NCI-H69 (cell line): ENCODE data around the gene GIMAP2.
"Not testable (repeated sequence)": the region's sequence is repeated elsewhere in the genome, so short reads cannot be mapped to it uniquely, and the experiment has no call there.

Experiments used
- DNase-seq: peaks from one replicate; lab custom pipeline; 2025; lab: John Stamatoyannopoulos, UW

The GIMAP2 gene

DNA sequence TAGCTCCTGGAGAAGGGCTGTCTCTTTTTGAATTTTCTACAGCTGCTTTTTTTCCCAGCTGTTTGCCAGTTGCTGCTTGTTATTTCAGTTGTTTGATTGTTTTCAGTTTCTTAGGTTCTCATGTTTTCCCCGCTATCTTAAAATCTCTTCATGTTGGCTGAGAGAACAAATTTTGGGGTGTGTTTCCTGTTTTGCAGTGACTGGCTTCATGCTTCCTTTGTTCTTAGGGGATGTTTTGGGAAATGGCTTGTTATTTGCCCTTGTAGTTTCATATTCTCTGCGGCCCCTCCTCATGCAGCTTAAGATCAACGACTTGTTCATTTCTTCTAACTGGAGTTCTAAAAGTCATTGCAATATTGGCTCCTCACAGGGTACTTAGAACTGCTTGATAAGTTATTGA, 8.7 kb upstream of the GIMAP2 start:
- DNase-seq: not testable (repeated sequence)

DNA sequence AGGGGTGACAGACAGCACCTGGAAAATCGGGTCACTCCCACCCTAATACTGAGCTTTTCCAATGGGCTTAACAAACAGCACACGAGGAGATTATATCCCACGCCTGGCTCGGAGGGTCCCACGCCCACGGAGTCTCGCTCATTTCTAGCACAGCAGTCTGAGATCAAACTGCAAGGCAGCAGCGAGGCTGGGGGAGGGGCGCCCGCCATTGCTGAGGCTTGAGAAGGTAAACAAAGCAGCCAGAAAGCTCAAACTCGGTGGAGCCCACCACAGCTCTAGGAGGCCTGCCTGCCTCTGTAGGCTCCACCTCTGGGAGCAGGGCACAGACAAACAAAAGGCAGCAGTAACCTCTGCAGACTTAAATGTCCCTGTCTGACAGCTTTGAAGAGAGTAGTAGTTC, 6.9 kb upstream of the GIMAP2 start:
- DNase-seq: not testable (repeated sequence)

DNA sequence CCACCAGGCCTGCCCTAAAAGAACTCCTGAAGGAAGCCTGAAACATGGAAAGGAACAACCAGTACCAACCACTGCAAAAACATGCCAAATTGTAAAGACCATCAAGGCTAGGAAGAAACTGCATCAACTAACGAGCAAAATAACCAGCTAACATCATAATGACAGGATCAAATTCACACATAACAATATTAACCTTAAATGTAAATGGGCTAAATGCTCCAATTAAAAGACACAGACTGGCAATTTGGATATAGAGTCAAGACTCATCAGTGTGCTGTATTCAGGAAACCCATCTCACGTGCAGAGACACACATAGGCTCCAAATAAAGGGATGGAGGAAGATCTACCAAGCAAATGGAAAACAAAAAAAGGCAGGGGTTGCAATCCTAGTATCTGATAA, 5.1 kb upstream of the GIMAP2 start:
- not testable (repeated sequence) for DNase-seq

DNA sequence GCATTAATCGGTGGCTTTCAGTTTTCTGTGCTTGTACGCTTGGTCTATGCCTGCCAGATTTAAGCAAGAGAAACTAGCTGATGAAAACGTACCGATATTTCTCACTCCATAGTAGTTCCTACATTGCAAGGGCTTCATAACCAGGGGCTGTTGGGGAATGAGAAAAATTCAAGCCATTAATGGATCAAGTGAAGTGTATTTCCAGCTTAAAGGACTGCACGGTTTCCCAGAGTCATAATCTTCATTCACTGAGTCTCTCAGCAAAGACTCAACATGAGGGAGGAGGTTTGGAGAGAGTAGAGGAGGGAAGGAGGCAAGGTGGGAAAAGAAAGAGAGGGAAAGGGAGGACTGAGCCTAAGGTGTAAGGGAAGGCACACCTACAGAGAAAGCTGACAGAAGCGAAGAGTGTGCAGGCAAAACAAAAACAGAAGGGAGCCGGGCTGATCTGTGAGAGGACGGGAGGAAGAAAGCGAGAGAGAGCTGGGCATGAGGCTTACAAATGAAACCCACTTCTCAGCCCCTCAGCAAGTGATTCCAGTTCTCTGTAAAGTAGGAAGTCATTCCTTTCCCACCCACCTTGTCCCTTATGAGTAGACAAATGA, 625 bp downstream of the GIMAP2 start:
- no peak for DNase-seq

DNA sequence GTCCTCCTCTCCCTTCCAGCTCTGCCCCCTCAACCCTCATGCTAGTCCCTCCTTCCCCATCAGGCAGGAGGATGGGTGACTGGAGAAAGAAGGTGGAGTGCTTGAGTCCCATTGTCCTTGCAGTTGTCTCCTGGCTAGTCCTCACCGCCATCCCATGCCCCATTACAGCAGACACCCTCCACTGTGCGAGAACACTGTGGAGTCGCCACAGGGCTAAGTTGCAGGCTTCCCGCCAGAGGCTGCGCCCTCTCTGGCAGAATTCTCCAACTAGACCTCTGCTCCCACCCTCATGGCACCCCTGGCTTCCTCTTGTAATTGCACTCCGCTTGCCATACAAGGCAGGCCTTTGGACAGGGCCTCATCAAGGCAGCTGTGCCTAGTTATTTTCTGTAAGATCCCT, 3.1 kb downstream of the GIMAP2 start:
- DNase-seq: no peak

DNA sequence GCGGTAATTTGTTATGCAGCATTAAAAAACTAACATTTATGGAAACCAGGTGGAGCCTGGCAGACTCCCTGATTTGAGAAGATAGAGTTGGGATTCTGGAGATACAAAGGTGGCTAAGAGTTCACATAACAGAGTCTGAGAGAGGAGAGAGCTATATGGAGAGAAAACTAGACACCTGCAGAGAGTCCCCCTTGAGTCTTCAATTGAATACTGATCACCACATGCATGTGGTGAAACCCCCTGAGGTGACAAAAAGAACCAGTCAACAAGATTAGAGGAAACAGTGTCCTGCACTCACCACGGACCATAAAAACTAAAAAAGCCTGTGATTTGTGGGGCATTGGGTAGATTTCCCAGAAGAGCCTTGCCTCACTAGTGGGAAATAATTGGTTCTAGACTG, 10.1 kb downstream of the GIMAP2 start:
- no peak for DNase-seq

DNA sequence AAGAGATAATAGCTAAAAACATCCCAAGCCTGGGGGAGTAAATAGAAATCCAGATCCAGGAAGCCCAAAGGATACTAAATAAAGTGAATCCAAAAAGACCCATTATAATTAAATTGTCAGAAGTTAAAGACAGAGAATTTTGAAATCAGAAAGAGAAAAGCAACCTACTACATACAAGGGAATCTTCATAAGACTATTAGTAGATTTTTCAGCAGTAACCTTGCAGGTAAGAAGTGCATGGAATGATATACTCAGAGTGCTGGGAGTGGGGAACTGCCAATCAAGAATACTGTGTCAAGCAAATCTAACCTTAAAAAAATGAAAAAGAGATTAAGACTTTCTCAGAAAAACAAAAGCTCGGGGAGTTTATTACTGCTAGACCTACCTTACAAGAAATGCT, 17.7 kb downstream of the GIMAP2 start:
- no peak for DNase-seq

DNA sequence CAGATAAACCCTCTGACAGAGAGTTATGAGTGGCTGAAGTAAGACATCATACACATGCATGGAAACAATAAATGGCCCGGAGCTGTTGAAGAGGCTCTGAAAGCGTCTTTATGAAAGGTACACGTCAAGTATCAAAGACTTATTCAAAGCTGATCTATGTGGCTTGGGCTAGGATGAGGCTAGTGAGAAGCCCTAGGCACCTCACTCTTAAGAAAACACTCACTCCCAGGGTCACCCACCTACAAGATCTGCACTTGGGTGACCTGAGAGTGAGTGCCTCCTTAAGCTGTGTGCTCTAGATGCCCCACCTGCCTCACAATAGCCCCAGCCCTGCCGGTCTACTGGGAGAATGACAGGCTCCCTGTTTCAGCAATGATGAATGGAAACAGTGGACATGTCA, 29.8 kb downstream of the GIMAP2 start:
- DNase-seq: no peak

DNA sequence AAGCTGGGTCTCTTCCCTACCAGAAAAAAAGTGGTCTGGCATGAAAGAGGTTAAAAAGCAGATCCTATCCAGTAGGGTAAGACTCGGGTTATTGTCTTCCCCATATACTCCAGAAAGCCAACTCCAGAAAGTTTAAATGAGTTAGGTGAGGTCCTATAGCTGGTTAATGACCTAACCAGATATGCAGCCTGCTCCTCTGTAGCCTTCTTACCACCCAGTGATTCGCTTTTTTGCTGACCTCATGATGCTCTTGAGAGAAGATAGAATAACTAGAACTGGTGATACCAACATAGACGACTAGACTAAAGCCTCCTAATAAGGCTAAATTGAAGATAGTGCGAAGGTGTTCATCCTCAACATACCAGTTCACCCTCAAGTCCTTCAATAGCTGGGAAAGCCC, 30.2 kb downstream of the GIMAP2 start:
- DNase-seq: no peak

DNA sequence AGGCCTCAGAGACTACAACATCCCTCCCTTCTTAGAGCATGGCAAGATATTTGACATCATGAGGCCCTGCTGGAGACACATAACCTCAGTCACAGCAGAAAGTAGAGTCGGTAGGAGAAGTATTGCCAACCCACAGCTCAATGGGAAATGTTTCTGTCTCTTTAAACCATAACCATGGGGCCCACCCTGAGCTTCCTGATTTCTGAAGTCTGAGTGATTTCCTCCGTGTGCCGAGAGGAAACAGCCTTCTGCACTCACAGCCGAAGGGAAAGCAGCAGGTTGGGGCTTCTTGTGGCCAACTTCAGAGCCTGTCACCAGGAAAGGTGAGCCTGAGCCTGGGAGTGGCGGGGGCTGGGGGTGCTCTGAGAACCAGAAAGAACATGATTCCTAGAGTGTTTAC, 30.9 kb downstream of the GIMAP2 start, which contains the start of gene GIMAP1:
Gene GIMAP1, plus strand, starts transcription at position 246 of the 400 bp plus-strand sequence. CDS start 2,435 bp downstream, outside the sequence.
- DNase-seq: no peak

DNA sequence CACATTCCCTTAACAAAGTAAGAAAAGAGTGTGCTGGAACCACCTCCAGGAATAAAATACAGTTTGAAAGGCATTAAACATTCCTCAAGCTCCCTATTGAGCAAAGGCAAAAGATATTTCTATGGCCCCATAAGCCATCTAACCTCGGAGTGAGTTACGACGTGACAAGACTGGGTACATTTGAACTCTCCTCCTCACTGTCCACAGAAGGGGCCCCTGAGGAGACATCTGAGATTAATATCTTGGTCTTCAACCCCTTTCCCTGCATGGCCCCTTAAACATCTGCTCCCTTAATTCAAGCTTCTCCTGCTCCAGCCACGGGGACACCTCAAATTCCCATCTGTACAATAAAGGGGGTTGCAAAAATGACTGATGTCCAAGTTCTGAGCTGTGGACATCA, 31.4 kb downstream of the GIMAP2 start:
- no peak for DNase-seq

DNA sequence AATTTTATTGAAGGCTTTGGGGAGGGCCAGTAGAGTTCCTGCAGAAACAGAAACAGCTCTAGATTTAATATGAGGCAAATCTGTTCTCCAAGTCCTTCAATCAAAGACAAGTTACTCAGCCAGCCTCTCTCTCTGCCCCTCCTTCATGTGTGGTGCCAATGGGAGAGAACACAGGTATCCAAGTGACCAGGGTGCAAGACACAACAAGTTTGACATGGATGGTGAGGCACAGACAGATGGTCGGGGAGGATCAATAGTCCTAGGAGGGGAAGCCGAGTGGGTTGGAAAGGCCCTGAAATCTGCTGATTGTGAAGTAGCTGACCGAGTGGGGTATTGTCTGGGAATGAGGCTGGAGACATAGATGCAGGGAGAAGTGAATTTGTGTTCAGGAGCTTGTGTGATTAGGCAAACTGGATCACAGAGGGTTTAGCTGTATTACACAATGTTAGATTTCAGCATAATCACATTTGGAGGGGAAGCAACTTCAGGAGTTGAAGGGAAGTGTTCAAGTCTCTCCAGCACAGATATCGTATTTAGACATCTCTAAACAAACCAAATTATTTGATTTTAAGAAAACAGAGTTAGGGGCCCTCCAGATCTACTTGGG, 32.4 kb downstream of the GIMAP2 start:
- DNase-seq: no peak

DNA sequence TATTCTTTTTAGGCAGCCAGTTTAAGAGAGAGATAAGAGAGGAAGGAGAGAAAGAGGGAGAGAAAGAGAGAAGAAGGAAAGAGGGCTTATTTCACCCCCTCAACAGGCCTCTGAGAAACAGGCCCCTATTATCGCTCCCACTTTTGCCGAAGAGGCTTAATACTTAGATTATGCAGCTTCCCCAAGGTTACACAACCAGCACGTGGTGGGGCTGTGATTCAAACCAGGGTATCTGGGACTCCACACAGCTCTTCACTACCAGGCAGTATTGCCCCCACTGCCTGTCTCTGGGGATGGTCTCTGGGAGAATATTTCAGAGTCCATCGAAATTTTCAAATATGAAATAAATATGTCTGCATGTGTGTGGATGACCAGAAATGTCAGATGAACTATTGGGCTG, 33.9 kb downstream of the GIMAP2 start:
- DNase-seq: no peak

DNA sequence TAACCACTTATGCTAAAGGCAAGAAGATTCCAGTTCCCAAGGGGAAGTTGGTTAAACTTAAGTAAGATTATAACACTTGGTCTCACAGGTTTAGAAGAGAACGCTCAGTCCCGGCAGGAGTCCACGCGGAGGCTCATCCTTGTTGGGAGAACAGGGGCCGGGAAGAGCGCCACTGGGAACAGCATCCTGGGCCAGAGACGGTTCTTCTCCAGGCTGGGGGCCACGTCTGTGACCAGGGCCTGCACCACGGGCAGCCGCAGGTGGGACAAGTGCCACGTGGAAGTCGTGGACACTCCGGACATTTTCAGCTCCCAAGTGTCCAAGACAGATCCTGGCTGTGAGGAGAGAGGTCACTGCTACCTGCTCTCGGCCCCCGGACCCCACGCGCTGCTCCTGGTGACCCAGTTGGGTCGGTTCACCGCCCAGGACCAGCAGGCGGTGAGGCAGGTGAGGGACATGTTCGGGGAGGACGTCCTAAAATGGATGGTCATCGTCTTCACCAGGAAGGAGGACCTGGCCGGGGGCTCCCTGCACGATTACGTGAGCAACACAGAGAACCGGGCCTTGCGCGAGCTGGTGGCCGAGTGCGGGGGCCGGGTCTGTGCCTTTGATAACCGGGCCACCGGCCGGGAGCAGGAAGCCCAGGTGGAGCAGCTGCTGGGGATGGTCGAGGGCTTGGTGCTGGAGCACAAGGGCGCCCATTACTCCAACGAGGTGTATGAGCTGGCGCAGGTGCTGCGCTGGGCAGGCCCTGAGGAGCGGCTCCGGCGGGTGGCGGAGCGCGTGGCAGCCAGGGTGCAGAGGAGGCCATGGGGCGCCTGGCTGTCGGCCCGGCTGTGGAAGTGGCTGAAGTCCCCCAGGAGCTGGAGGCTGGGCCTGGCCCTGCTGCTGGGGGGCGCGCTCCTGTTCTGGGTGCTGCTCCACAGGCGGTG, 34.7 kb downstream of the GIMAP2 start:
- DNase-seq: no peak

DNA sequence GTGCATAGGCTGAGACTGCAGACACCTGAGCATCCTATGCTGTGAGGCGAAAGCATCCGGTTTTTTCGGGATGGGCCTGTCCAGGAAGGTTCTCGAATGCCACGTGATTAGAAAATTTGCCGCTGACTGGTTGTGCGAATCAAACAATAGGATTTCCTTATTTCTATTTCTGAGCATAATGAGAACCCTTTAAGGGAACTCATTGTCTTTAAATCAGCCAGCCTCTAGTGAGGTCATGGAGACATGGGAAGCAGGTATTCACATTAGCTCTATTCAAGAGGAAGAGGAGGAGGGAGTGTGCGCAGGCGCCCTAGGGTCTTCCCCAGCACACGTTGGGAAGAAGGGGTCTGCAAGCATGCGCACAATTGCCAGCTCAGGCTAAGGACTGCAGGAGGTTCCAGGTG, 36.5 kb downstream of the GIMAP2 start:
- DNase-seq: no peak

DNA sequence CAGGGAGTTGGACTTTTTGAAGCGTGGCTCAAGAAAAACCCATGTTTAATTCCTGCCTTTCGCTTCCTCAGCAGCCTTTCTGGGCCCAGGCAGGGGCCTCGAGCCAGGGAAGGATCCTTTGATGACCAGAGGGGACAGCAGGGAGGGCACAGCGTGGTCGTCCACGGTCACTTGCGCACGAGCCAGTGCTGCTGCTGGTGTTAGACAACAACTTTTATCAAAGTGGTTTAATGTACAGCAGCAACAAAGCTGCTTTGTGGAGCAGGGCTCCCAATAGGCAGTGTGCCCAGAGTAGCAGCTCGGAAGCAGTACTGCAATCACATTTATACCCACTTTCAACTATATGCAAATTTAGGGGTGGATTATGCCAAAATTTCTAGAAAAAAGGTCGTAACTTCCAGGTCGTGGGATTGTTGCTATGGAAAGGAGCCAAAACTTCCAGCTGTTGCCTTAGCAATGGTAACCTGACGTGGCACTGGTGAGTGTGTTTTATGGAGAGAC, 37.0 kb downstream of the GIMAP2 start:
- no peak for DNase-seq

DNA sequence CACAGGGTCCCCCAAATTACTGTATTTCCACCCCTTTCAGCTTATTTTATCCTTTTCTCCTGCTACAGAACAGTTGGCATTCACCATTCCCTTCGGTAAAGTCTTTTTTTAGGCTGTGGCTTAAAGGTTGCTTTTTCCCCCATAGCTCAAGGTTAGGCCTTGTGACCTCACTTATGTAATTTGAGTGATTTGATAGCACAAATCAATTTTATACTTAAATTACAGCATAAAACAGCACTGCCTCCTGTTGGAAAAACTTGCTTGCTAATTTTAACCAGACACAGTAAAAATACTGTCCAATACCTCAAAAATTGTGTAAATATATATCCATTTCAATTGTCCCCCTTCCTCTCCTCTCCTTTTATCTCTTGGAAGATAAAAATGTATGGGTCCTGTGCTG, 38.0 kb downstream of the GIMAP2 start:
- DNase-seq: no peak

DNA sequence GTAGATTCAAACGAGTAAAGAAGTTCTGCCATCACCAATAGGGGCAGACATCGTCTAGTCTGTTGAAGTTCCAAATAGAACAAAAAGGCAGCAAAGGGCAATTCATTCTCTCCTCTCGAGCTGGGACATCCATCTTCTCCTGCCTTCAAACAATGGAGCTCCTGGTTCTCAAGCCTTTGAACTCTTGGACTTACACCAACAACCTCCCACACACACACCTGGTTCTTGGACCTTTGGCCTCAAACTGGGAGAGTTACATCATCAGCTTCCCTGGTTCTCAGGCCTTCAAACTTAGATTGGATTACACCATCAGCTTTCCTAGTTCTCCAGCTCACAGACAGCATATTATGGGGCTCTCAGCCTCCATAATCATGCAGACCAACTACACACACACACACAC, 41.9 kb downstream of the GIMAP2 start:
- no peak for DNase-seq

DNA sequence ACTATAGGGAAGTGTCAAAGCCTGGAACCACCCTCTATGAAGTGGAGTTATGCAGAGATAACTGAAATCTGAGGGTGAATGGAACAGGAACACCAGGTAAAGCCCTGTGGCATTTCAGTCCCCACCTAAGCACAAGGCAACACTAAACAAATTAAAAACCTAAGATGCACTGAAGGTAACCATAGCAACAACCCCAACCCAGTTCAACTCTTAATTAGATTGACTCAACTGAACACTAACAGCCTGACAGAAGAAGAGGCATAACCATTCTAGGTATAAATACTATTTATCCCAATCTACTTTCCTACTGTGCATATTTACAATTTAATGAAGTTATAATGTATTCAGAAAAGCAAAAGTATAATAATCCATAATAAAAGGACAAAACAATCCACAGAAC, 42.5 kb downstream of the GIMAP2 start:
- no peak for DNase-seq

DNA sequence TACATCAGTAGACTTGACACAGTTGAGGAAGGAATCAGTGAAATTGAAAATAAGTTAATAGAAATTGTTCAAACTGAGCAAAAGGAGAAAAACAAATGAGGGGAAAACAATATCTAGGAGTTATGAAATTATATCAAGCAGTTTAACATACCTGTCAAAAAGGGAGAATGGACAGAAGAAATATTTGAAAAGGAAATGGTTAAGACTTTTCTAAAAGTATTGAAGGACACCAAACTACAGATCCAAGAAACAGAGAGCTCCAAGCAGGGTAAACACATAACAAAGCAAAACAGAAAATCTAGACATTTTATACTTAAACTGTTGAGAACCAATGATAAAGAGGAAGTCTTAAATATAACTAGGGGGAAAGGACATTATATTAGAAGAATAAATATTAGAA, 43.1 kb downstream of the GIMAP2 start:
- DNase-seq: no peak

DNA sequence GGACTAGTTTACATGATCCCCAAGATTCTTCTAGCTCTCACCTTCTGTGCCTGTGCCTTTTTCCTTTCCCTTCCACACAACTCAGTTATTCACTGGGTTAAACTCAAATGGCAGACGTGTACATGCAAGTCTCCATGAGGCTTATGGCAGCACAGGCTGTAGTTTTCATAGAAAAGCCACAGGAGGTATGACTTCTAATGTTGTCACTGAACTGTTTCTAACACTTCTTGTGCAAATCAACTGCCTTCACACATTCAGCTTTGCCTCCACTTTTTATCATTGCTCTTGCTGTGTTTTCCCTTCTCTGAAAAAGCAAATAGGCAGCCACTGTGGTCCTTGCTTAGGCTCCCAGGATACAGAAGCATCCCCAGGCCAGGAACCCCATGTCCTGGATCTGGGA, 46.4 kb downstream of the GIMAP2 start:
- DNase-seq: no peak

DNA sequence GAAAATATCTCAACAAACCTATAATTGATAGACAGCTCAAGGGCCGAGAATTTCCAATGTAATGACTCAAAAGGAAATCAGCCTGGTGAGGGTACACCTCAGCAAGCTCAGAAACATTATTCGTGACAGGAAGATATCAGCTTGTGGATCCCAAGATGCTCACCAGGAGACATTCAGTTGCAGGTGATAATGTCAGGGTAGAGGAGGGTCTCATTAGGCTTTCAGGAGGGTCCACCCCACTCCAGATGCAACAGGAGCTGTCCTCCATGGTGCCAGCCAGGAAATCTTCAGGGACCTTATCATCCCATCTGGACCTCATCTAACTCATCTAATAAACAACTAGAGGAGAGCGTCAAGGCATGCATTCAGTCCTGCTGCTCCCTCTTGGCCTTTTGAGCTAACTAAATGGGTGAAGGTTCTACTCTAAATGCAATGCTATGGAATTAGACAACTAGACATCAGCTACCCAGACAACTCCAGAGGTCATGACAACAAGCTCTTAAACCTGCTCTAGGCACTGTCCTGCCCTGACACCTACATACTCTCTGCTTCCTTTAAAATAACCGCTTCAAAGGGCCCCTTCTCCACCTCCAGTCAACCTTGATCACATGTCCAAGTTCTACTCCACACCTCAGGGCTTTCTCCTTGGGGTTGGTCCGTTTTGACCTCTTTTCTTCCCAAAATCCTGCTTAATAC, 47.4 kb downstream of the GIMAP2 start:
- no peak for DNase-seq
